NCI-H2196 (cell line): ENCODE results near the gene CST5.
"Not testable (repeated sequence)": the region's sequence is repeated elsewhere in the genome, so short reads cannot be mapped to it uniquely, and the experiment has no call there.

Experiments used
- DNase-seq: peaks from one replicate; lab custom pipeline; 2025; ENCODE audit not compliant: unreplicated experiment; lab: John Stamatoyannopoulos, UW

The CST5 gene

GRCh38 chr20:23856736-23857135 lies 22.8 kb downstream of the CST5 start:
- DNase-seq, result no peak

GRCh38 chr20:23856226-23856625 lies 23.3 kb downstream of the CST5 start:
- DNase-seq, result no peak

GRCh38 chr20:23841693-23842092 lies 37.9 kb downstream of the CST5 start:
- DNase-seq, result no peak

- no peak for DNase-seq
Observed at GRCh38 chr20:23835716-23836115, 43.8 kb downstream of the CST5 start.

- DNase-seq, result no peak
Observed at GRCh38 chr20:23832775-23833513, 46.6 kb downstream of the CST5 start.

- DNase-seq, result not testable (repeated sequence)
Observed at GRCh38 chr20:23831961-23832360, 47.6 kb downstream of the CST5 start.

- no peak for DNase-seq
Observed at GRCh38 chr20:23826541-23827021, 53.0 kb downstream of the CST5 start, which contains the start of gene CST2. TSS of gene CST2 (minus strand) at chr20:23826729. CDS start at chr20:23826660, 69 bp downstream.
